HepG2 (cell line): Measurements from ENCODE around the gene ZCCHC24. TPM values are rescaled to one million over a fixed set of nuclear protein-coding genes. Genes with fewer than 3 reads are reported as not detected.

ENCODE experiments used
- ATAC-seq: fragments of 200-7000 bp; cut with Tn5 transposase; 3 replicates; pipeline ENCODE4 v1.9.1; 2020; ENCODE audit warnings: mild to moderate bottlenecking, moderate library complexity
- BruUV-seq: library from RNA; stranded (reverse); fragments of 400-500 nt; replicated peaks from 2 replicates; lab custom pipeline; 2021; lab: Mats Ljungman, UMichigan
- CTCF ChIA-PET: fragments of 300-600 bp; formaldehyde crosslinking; extraction: SDS; loops from one replicate; lab custom pipeline; 2021; ENCODE audit warnings: low total read pairs, inconsistent platforms, low intra/inter-chr PET ratio; lab: Yijun Ruan, JAX
- POLR2A ChIA-PET: fragments of 350-600 bp; sonication (Branson Sonifier 250); formaldehyde crosslinking; loops from one replicate; lab custom pipeline; 2020; ENCODE audit warnings: antibody characterized with exemption, inconsistent platforms; lab: Yijun Ruan, JAX
- DNase-seq: peaks from one replicate; pipeline ENCODE4 v3.0.0-alpha.2; 2015; ENCODE audit warnings: low spot score
- FAIRE-seq: peaks from 3 replicates; lab custom pipeline; 2011; peaks lifted over from hg19 to GRCh38; lab: Jason Lieb, UNC
- H2AFZ ChIP-seq: one replicate; pipeline ENCODE4 v1.6.1; 2011; ENCODE audit warnings: low read length, inconsistent platforms
- H3K27ac ChIP-seq: fragments of 300-600 bp; 3 replicates; pipeline ENCODE4 v1.8.0; 2011; ENCODE audit warnings: mixed run types, mild to moderate bottlenecking, mixed read lengths, low read length, inconsistent platforms; ENCODE audit not compliant: insufficient read depth; ENCODE audit errors: extremely low read length
- H3K27me3 ChIP-seq, 2 experiments: fragments of 200-600 bp in 1 of 2; 2 replicates in 1 of 2; 3 replicates in 1 of 2; pipeline versions ENCODE4 v1.6.0 to v1.8.0; 2011; ENCODE audit warnings: low read length in 2 of 2, mild to moderate bottlenecking in 2 of 2, moderate library complexity in 2 of 2, inconsistent platforms in 1 of 2; ENCODE audit not compliant: insufficient read depth in 2 of 2, control insufficient read depth in 1 of 2
- H3K36me3 ChIP-seq, 2 experiments: fragments of 200-600 bp in 1 of 2; replicated peaks in 1 of 2; 2 replicates in 1 of 2; 3 replicates in 1 of 2; pipeline versions ENCODE4 v1.5.1 to v1.8.0; 2011; ENCODE audit warnings: low read length in 2 of 2, inconsistent platforms in 1 of 2; ENCODE audit not compliant: insufficient read depth in 2 of 2, control insufficient read depth in 1 of 2
- H3K4me1 ChIP-seq: 2 replicates; pipeline ENCODE4 v1.5.1; 2012; ENCODE audit warnings: low read length, inconsistent platforms; ENCODE audit not compliant: insufficient read depth
- H3K4me2 ChIP-seq: 2 replicates; pipeline ENCODE4 v1.6.0; 2011; ENCODE audit warnings: low read depth, low read length, inconsistent platforms
- H3K4me3 ChIP-seq, 3 experiments: fragments of 200-600 bp in 1 of 3; sonication (generic), shearing (Covaris generic) in 1 of 3; replicated peaks in 1 of 3; 2 replicates each; pipeline ENCODE4 v1.5.1; 2011 to 2016; ENCODE audit warnings: low read length in 3 of 3, inconsistent platforms in 2 of 3, low read depth in 2 of 3, mild to moderate bottlenecking in 2 of 3, control low read depth in 1 of 3, mixed read lengths in 1 of 3; ENCODE audit not compliant: insufficient read depth in 1 of 3
- H3K79me2 ChIP-seq: one replicate; pipeline ENCODE4 v1.6.1; 2011; ENCODE audit warnings: low read length, inconsistent platforms; ENCODE audit not compliant: insufficient read depth
- H3K9ac ChIP-seq: 2 replicates; pipeline ENCODE4 v1.6.0; 2011; ENCODE audit warnings: mild to moderate bottlenecking, low read depth, low read length, inconsistent platforms; ENCODE audit not compliant: insufficient read depth
- H3K9me3 ChIP-seq: 2 replicates; pipeline ENCODE4 v1.5.1; 2012; ENCODE audit warnings: mild to moderate bottlenecking, low read length
- H4K20me1 ChIP-seq: 2 replicates; pipeline ENCODE4 v1.6.0; 2011; ENCODE audit warnings: inconsistent platforms, mild to moderate bottlenecking, low read length, moderate library complexity; ENCODE audit not compliant: insufficient read depth
- CHD2 ChIP-seq: IDR thresholded peaks from 2 replicates; pipeline ENCODE4 v1.6.1; 2011; ENCODE audit warnings: low read depth, low read length, improper control_type of control experiment
- GABPB1 ChIP-seq: IDR thresholded peaks from 2 replicates; pipeline ENCODE4 v1.6.1; 2016; ENCODE audit warnings: mild to moderate bottlenecking, missing genetic modification reagents, moderate library complexity, missing compliant biosample characterization
- KDM5B ChIP-seq: sonication (generic); formaldehyde crosslinking; IDR thresholded peaks from 2 replicates; pipeline ENCODE4 v1.4.0; 2020; ENCODE audit warnings: missing genetic modification reagents, mild to moderate bottlenecking, borderline replicate concordance
- PAX8 ChIP-seq: sonication (generic); formaldehyde crosslinking; IDR thresholded peaks from 2 replicates; pipeline ENCODE4 v1.8.0; 2022; ENCODE audit warnings: mild to moderate bottlenecking, missing genetic modification reagents, borderline replicate concordance
- SAP130 ChIP-seq: IDR thresholded peaks from 2 replicates; pipeline ENCODE4 v1.6.1; 2016; ENCODE audit warnings: low read depth
- SP4 ChIP-seq: sonication (generic); formaldehyde crosslinking; IDR thresholded peaks from 2 replicates; pipeline ENCODE4 v1.8.1; 2023; ENCODE audit warnings: mild to moderate bottlenecking, missing genetic modification reagents
- TAF1 ChIP-seq: sonication (generic); formaldehyde crosslinking; IDR thresholded peaks from 2 replicates; pipeline ENCODE4 v1.4.0; 2020; ENCODE audit warnings: missing genetic modification reagents
- WGBS: methylation state at CpG from one replicate; pipeline ENCODE4 v1.1.6; 2017; ENCODE audit warnings: low lambda C conversion rate; 5-methylcytosine and 5-hydroxymethylcytosine counted together
- in situ Hi-C: cut with HindIII; loops from 2 replicates; pipeline ENCODE4 v1.10.0; 2017; ENCODE audit warnings: low pct_unique_long_range_greater_than_20kb; ENCODE audit not compliant: extremely low pct_ligation_motif_present
- intact Hi-C: fragments of 100-400 bp; cut with micrococcal nuclease; formaldehyde crosslinking; loops from one replicate; pipeline ENCODE4 v1.10.0; 2022; ENCODE audit not compliant: unreplicated experiment
- polyA plus RNA-seq, 8 experiments: library from polyadenylated mRNA; depleted of rRNA in 3 of 8; stranded (reverse) in 7 of 8; unstranded in 1 of 8; fragments of >200 nt; fragmentation: Illumina TruSeq in 4 of 8; extraction: Trizol in 4 of 8; gene quantifications; 2 replicates each; pipeline versions ENCODE4 v1.2.1 to v1.2.3, GENCODE V29; 2011 to 2016; ENCODE audit warnings: low read depth in 4 of 8, missing spikeins in 1 of 8, mixed read lengths in 1 of 8; ENCODE audit not compliant: insufficient read depth in 1 of 8
- total RNA-seq, 5 experiments: library from RNA; depleted of rRNA; stranded (reverse); fragments of >200 nt; fragmentation: Illumina TruSeq; extraction: Trizol; gene quantifications; 2 replicates each; pipeline ENCODE4 v1.2.3, GENCODE V29; 2016; ENCODE audit warnings: low read depth in 1 of 5
- TF ChIP-seq, protein P1 (sequence below): IDR thresholded peaks from 2 replicates; pipeline ENCODE4 v1.6.1; 2016; ENCODE audit warnings: low read depth, missing genetic modification reagents, missing compliant biosample characterization
- TF ChIP-seq, protein P2 (sequence below): sonication (generic); formaldehyde crosslinking; IDR thresholded peaks from 2 replicates; pipeline ENCODE4 v1.4.0; 2020; ENCODE audit warnings: missing genetic modification reagents
- TF ChIP-seq, protein P3 (sequence below): IDR thresholded peaks from 2 replicates; pipeline ENCODE4 v1.6.1; 2016; ENCODE audit warnings: missing compliant biosample characterization, missing genetic modification reagents, borderline replicate concordance
- TF ChIP-seq, protein P4 (sequence below): sonication (generic); formaldehyde crosslinking; IDR thresholded peaks from 2 replicates; pipeline ENCODE4 v1.5.1; 2020; ENCODE audit warnings: mild to moderate bottlenecking, missing genetic modification reagents

Gene ZCCHC24
- total and polyA plus RNA-seq, 2 of the 13 experiments (the other 11 are each of a cell fraction or from before 2014, with no cell fraction given): 3.1 to 7.9 TPM

DNA sequence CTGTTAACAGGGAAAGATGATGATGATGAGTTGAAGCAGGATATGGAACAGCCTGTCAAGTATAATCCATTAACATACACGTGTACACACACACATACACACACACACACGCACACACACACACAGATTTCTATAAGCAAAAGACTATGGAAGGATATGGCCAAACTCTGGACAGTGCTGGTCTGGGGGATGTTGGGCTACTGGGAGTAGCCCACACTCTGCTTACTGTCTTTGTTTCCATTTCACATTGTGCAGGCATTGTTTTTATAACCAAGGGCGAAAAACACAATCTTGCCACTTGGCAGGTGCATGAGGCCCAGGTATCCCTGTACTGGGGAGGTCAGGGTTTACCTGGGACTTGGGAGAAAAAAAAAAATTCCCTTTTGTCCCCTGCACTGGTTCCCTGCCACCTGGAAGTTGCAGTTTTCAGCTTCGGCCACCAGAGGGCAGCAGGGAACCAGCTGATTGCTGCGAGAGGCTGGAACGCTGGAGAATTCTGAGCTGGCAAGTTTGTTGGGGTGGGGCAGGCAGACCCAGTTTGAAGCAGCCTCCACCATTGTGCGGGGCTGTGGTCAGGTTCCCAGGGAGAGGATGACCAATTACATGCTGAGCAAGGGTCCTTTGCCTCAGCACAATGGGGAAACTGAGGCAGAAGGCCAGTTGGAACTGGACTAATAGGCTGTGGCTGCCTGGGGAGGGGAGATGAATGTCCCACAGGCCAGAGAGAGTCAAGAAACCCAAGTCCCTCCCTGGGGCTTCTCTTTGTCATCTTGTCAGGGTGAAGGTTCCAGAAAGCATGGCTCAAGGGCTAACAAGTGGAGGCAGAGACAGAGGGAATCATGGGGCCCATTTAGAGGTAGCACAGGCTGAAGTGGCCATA is 70.9 kb downstream of the ZCCHC24 start:
- H3K4me1 ChIP-seq: peaks cover 38% of the 10 kb centered on the region
- peak; percentile 61 for ATAC-seq
- peak; percentile 58 for DNase-seq
- H3K79me2 ChIP-seq: no peaks in the 10 kb centered on the region
- no peaks in the 10 kb centered on the region for H3K36me3 ChIP-seq
- peak overlapping the region; percentile 65; the same call in 1 of the 2 replicates for H3K4me2 ChIP-seq
- ChIA-PET CTCF (interaction anchor here (0.8 to 3.3 kb wide), 6 partner anchors 26 to 128 kb away, joined by 3 to 45 read pairs (median 9); no protein-coding TSS in a partner anchor), POLR2A (interaction anchor here (1.0 to 1.1 kb wide), 3 partner anchors 16 to 113 kb away, joined by 3 to 4 read pairs (median 3); no protein-coding TSS in a partner anchor)
- no peaks in the 10 kb centered on the region for H3K9me3 ChIP-seq
- H3K27me3 ChIP-seq: no peaks in the 10 kb centered on the region
- in situ Hi-C loops: loop anchor here (5.0 kb wide), 1 partner anchor 113 kb away; no protein-coding TSS in a partner anchor
- no TSS peak for BruUV-seq
- WGBS: 0% methylated on average over 7 of the region's 7 CpGs
- H3K27ac ChIP-seq: no peak overlapping the region
- no peak overlapping the region for H3K4me3 ChIP-seq
- peak; percentile 87 for FAIRE-seq
- no peaks in the 10 kb centered on the region for H4K20me1 ChIP-seq
- intact Hi-C loops: loop anchor here (1.0 to 2.0 kb wide), 3 partner anchors 64 to 113 kb away; no protein-coding TSS in a partner anchor
- H2AFZ ChIP-seq: no peak overlapping the region
- H3K9ac ChIP-seq: no peak overlapping the region; the same call in 1 of the 2 replicates
- TF ChIP-seq GABPB1 (CRISPR knock-in tag) (no peak), TAF1 (no peak), CHD2 (no peak), PAX8 (CRISPR knock-in tag) (no peak), SAP130 (peak; percentile 35), KDM5B (CRISPR knock-in tag) (peak; percentile 35; the same call in 1 of the 2 replicates), SP4 (CRISPR knock-in tag) (0 out of 2 replicates have a peak, but pooled peaks have one; percentile 9)
- TF ChIP-seq, protein P1, sequence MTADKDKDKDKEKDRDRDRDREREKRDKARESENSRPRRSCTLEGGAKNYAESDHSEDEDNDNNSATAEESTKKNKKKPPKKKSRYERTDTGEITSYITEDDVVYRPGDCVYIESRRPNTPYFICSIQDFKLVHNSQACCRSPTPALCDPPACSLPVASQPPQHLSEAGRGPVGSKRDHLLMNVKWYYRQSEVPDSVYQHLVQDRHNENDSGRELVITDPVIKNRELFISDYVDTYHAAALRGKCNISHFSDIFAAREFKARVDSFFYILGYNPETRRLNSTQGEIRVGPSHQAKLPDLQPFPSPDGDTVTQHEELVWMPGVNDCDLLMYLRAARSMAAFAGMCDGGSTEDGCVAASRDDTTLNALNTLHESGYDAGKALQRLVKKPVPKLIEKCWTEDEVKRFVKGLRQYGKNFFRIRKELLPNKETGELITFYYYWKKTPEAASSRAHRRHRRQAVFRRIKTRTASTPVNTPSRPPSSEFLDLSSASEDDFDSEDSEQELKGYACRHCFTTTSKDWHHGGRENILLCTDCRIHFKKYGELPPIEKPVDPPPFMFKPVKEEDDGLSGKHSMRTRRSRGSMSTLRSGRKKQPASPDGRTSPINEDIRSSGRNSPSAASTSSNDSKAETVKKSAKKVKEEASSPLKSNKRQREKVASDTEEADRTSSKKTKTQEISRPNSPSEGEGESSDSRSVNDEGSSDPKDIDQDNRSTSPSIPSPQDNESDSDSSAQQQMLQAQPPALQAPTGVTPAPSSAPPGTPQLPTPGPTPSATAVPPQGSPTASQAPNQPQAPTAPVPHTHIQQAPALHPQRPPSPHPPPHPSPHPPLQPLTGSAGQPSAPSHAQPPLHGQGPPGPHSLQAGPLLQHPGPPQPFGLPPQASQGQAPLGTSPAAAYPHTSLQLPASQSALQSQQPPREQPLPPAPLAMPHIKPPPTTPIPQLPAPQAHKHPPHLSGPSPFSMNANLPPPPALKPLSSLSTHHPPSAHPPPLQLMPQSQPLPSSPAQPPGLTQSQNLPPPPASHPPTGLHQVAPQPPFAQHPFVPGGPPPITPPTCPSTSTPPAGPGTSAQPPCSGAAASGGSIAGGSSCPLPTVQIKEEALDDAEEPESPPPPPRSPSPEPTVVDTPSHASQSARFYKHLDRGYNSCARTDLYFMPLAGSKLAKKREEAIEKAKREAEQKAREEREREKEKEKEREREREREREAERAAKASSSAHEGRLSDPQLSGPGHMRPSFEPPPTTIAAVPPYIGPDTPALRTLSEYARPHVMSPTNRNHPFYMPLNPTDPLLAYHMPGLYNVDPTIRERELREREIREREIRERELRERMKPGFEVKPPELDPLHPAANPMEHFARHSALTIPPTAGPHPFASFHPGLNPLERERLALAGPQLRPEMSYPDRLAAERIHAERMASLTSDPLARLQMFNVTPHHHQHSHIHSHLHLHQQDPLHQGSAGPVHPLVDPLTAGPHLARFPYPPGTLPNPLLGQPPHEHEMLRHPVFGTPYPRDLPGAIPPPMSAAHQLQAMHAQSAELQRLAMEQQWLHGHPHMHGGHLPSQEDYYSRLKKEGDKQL (CRISPR knock-in tag): no peak
- TF ChIP-seq, protein P2, sequence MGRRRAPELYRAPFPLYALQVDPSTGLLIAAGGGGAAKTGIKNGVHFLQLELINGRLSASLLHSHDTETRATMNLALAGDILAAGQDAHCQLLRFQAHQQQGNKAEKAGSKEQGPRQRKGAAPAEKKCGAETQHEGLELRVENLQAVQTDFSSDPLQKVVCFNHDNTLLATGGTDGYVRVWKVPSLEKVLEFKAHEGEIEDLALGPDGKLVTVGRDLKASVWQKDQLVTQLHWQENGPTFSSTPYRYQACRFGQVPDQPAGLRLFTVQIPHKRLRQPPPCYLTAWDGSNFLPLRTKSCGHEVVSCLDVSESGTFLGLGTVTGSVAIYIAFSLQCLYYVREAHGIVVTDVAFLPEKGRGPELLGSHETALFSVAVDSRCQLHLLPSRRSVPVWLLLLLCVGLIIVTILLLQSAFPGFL: no peak
- TF ChIP-seq, protein P3, sequence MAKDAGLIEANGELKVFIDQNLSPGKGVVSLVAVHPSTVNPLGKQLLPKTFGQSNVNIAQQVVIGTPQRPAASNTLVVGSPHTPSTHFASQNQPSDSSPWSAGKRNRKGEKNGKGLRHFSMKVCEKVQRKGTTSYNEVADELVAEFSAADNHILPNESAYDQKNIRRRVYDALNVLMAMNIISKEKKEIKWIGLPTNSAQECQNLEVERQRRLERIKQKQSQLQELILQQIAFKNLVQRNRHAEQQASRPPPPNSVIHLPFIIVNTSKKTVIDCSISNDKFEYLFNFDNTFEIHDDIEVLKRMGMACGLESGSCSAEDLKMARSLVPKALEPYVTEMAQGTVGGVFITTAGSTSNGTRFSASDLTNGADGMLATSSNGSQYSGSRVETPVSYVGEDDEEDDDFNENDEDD (CRISPR knock-in tag): no peak
- TF ChIP-seq, protein P4, sequence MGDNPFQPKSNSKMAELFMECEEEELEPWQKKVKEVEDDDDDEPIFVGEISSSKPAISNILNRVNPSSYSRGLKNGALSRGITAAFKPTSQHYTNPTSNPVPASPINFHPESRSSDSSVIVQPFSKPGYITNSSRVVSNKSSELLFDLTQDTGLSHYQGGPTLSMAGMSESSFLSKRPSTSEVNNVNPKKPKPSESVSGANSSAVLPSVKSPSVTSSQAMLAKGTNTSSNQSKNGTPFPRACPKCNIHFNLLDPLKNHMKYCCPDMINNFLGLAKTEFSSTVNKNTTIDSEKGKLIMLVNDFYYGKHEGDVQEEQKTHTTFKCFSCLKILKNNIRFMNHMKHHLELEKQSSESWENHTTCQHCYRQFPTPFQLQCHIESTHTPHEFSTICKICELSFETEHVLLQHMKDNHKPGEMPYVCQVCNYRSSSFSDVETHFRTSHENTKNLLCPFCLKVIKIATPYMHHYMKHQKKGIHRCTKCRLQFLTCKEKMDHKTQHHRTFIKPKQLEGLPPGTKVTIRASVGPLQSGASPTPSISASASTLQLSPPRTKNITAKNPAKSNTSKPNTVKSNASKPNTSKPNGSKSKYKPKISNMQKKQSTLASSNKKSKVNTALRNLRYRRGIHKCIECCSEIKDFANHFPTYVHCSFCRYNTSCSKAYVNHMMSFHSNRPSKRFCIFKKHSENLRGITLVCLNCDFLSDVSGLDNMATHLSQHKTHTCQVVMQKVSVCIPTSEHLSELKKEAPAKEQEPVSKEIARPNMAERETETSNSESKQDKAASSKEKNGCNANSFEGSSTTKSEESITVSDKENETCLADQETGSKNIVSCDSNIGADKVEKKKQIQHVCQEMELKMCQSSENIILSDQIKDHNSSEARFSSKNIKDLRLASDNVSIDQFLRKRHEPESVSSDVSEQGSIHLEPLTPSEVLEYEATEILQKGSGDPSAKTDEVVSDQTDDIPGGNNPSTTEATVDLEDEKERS (CRISPR knock-in tag): no peak
